ENCODE measurements around the gene AGPS.
A peak's percentile ranks its signal among the peaks of the same experiment; 100 is the strongest.
"Not testable (repeated sequence)": the region's sequence is repeated elsewhere in the genome, so short reads cannot be mapped to it uniquely, and the experiment has no call there.

AGPS gene

GRCh38 chr2:177355874-177356273 is 36.7 kb upstream of the AGPS start:
- Mint-ChIP-seq H3K27ac (ENCODE audit: low read depth) (no peak overlapping the region), H3K4me1 (no peaks in the 10 kb centered on the region), H3K27me3 (no peaks in the 10 kb centered on the region), H3K4me3 (no peak overlapping the region), H3K36me3 (ENCODE audit: insufficient read depth) (peaks cover 2% of the 10 kb centered on the region), H3K9me3 (no peaks in the 10 kb centered on the region)
- DNase-seq (ENCODE audit: low spot score in 2 of 2) (no peak), ATAC-seq (replicated peaks; ENCODE audit: extremely low read depth, poor library complexity, severe bottlenecking) (no peak)

- H3K4me1 Mint-ChIP-seq: no peaks in the 10 kb centered on the region
- ATAC-seq (replicated peaks; ENCODE audit: extremely low read depth, poor library complexity, severe bottlenecking): no peak
Measured at GRCh38 chr2:177359836-177360595, 32.6 kb upstream of the AGPS start.

DNA sequence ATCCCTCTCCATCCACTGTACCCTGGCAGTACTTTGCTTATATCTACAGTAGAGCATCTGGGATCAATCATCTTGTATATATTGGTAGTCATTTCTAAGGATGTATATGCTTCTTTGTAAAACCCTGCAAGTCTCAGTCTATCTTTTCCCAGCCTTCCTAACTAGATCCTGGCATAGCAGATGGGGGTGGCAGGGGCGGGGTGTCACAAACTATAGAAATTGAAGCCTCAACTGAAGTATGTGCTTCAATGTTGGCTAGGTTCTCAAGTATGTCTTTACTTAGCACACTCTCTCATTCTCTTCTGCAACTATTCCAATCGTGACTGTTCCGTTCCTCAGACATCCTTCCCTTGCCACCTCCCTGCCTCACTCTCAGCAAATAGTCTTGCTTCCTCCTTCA is 30.1 kb upstream of the AGPS start:
- no peak overlapping the region for H3K27ac Mint-ChIP-seq (ENCODE audit: low read depth)
- H3K4me3 Mint-ChIP-seq: no peak overlapping the region
- no peaks in the 10 kb centered on the region for H3K9me3 Mint-ChIP-seq
- no peaks in the 10 kb centered on the region for H3K4me1 Mint-ChIP-seq
- DNase-seq (ENCODE audit: low spot score in 2 of 2) (no peak), ATAC-seq (replicated peaks; ENCODE audit: extremely low read depth, poor library complexity, severe bottlenecking) (no peak)
- no peaks in the 10 kb centered on the region for H3K27me3 Mint-ChIP-seq
- peaks cover 2% of the 10 kb centered on the region for H3K36me3 Mint-ChIP-seq (ENCODE audit: insufficient read depth)

More at GRCh38 chr2:177359836-177360595, 32.6 kb upstream of the AGPS start:
- Mint-ChIP-seq H3K9me3 (no peaks in the 10 kb centered on the region), H3K27me3 (no peaks in the 10 kb centered on the region), H3K36me3 (ENCODE audit: insufficient read depth) (peaks cover 2% of the 10 kb centered on the region), H3K4me3 (no peak overlapping the region), H3K27ac (ENCODE audit: low read depth) (no peak overlapping the region)
- DNase-seq (ENCODE audit: low spot score in 2 of 2): no peak

DNA sequence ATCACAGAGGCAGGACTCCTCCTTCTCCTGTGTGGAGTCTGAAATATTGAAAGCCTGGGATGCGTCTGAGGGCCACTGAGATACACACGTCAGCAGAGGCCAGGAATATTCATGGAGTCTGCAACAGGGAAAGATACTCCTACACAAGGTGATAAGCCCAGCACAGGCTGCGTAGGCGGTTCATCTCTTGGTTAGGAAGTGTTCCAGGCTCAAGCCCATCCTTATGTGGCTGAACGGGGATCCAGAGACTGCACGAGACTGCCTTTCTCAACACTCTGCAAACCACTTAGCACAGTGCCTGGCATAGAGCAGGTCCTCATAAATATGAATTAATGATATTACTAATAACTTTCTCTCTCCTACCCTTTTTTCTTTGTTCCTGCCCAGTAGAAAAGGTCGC is 29.2 kb upstream of the AGPS start:
- Mint-ChIP-seq H3K4me1 (no peaks in the 10 kb centered on the region), H3K27me3 (no peaks in the 10 kb centered on the region), H3K27ac (ENCODE audit: low read depth) (no peak overlapping the region), H3K36me3 (ENCODE audit: insufficient read depth) (peaks cover 2% of the 10 kb centered on the region), H3K9me3 (no peaks in the 10 kb centered on the region), H3K4me3 (no peak overlapping the region)
- ATAC-seq (replicated peaks; ENCODE audit: extremely low read depth, poor library complexity, severe bottlenecking): no peak
- no peak for DNase-seq (ENCODE audit: low spot score in 2 of 2)

DNA sequence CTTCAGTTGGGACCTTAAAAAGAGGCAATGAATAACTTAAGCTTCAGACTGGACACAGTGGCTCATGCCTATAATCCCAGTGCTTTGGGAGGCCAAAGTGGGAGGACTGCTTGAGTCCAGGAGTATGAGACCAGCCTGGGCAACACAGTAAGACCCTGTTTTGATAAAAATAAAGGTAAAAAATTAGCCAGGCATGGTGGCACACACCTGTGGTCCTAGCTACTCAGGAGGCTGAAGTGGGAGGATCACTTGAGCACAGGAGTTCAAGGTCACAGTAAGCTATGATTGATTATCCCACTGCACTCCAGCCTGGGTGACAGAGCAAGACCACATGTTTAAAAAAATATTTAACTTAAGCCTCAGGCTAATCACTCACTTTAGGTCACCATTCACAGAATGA is 26.8 kb upstream of the AGPS start:
- H3K27ac Mint-ChIP-seq (ENCODE audit: low read depth); ATAC-seq (replicated peaks; ENCODE audit: extremely low read depth, poor library complexity, severe bottlenecking); H3K4me1 Mint-ChIP-seq; H3K9me3 Mint-ChIP-seq; H3K36me3 Mint-ChIP-seq (ENCODE audit: insufficient read depth); H3K4me3 Mint-ChIP-seq; H3K27me3 Mint-ChIP-seq; DNase-seq (ENCODE audit: low spot score in 2 of 2): not testable (repeated sequence)

- not testable (repeated sequence) for H3K27ac Mint-ChIP-seq (ENCODE audit: low read depth); DNase-seq (ENCODE audit: low spot score in 2 of 2); H3K27me3 Mint-ChIP-seq; H3K4me3 Mint-ChIP-seq; H3K4me1 Mint-ChIP-seq; ATAC-seq (replicated peaks; ENCODE audit: extremely low read depth, poor library complexity, severe bottlenecking); H3K36me3 Mint-ChIP-seq (ENCODE audit: insufficient read depth)
- H3K9me3 Mint-ChIP-seq: peaks cover 21% of the 10 kb centered on the region
Measured at GRCh38 chr2:177368023-177368422, 24.6 kb upstream of the AGPS start.

DNA sequence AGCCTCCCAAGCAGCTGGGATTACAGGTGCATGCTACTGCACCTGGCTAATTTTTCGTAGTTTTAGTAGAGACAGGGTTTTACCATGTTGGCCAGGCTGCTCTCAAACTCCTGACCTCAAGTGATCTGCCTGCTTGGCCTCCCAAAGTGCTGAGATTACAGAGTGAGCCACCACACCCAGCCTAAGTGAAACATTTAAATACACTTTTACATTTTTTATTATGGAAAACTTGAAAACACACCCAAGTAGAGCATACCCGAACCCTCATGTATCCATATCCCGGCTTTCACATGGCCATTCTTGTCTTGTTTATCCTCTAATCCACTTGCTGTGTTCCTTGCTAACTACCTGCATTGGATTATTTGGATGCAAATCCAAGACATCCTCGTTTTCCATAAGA is 13.2 kb upstream of the AGPS start:
- Mint-ChIP-seq H3K4me1 (peaks cover 3% of the 10 kb centered on the region), H3K27me3 (no peaks in the 10 kb centered on the region), H3K4me3 (no peak overlapping the region), H3K27ac (ENCODE audit: low read depth) (no peak overlapping the region), H3K9me3 (no peaks in the 10 kb centered on the region), H3K36me3 (ENCODE audit: insufficient read depth) (no peaks in the 10 kb centered on the region)
- DNase-seq (ENCODE audit: low spot score in 2 of 2) (no peak), ATAC-seq (replicated peaks; ENCODE audit: extremely low read depth, poor library complexity, severe bottlenecking) (no peak)

DNA sequence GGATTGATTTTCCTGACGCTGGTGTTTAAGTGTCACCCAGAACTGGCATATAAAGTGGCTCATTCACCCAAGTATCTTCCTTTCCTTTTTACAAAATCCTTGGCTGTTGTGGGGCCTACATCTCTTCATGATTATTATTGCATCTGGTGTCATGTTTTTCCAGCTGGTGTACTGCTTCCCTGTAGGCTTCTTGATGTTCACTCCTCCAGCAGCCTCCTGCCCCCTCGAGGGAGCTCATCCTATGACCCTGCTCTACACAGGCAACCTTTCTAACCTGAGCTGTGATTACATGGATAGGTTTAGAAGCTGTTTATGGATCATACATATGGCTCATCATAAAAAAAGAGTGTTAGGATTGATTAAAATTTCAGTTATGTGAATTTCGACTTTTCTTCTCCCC is 12.4 kb upstream of the AGPS start:
- no peak for ATAC-seq (replicated peaks; ENCODE audit: extremely low read depth, poor library complexity, severe bottlenecking)
- Mint-ChIP-seq H3K27me3 (no peaks in the 10 kb centered on the region), H3K36me3 (ENCODE audit: insufficient read depth) (no peaks in the 10 kb centered on the region), H3K4me3 (no peak overlapping the region), H3K9me3 (no peaks in the 10 kb centered on the region), H3K4me1 (peaks cover 5% of the 10 kb centered on the region), H3K27ac (ENCODE audit: low read depth) (no peak overlapping the region)
- DNase-seq (ENCODE audit: low spot score in 2 of 2): no peak

- ATAC-seq (replicated peaks; ENCODE audit: extremely low read depth, poor library complexity, severe bottlenecking): no peak
- no peaks in the 10 kb centered on the region for H3K9me3 Mint-ChIP-seq
Measured at GRCh38 chr2:177383935-177384334, 8.6 kb upstream of the AGPS start.

GRCh38 chr2:177385151-177385550 is 7.4 kb upstream of the AGPS start:
- H3K4me1 Mint-ChIP-seq: peaks cover 10% of the 10 kb centered on the region
- no peak for ATAC-seq (replicated peaks; ENCODE audit: extremely low read depth, poor library complexity, severe bottlenecking)
- H3K27ac Mint-ChIP-seq (ENCODE audit: low read depth): no peak overlapping the region

More at GRCh38 chr2:177383935-177384334, 8.6 kb upstream of the AGPS start:
- Mint-ChIP-seq H3K36me3 (ENCODE audit: insufficient read depth) (no peaks in the 10 kb centered on the region), H3K4me1 (peaks cover 10% of the 10 kb centered on the region), H3K27ac (ENCODE audit: low read depth) (no peak overlapping the region), H3K4me3 (no peak overlapping the region), H3K27me3 (no peaks in the 10 kb centered on the region)
- no peak for DNase-seq (ENCODE audit: low spot score in 2 of 2)

GRCh38 chr2:177391822-177392372 is 676 bp upstream of the AGPS start:
- Mint-ChIP-seq H3K4me1 (peaks cover 50% of the 10 kb centered on the region), H3K4me3 (peak overlapping the region; percentile 88), H3K27ac (ENCODE audit: low read depth) (peak overlapping the region; percentile 88), H3K36me3 (ENCODE audit: insufficient read depth) (peaks cover 2% of the 10 kb centered on the region), H3K27me3 (no peaks in the 10 kb centered on the region), H3K9me3 (no peaks in the 10 kb centered on the region)
- no peak for DNase-seq (ENCODE audit: low spot score in 2 of 2)
- no peak for ATAC-seq (replicated peaks; ENCODE audit: extremely low read depth, poor library complexity, severe bottlenecking)

More at GRCh38 chr2:177385151-177385550, 7.4 kb upstream of the AGPS start:
- Mint-ChIP-seq H3K36me3 (ENCODE audit: insufficient read depth) (no peaks in the 10 kb centered on the region), H3K4me3 (no peak overlapping the region), H3K9me3 (no peaks in the 10 kb centered on the region), H3K27me3 (no peaks in the 10 kb centered on the region)
- no peak for DNase-seq (ENCODE audit: low spot score in 2 of 2)

- DNase-seq (ENCODE audit: low spot score in 2 of 2) (no peak), ATAC-seq (replicated peaks; ENCODE audit: extremely low read depth, poor library complexity, severe bottlenecking) (peak; percentile 50)
- H3K27me3 Mint-ChIP-seq: no peaks in the 10 kb centered on the region
- H3K27ac Mint-ChIP-seq (ENCODE audit: low read depth): peak overlapping the region; percentile 88
- peaks cover 2% of the 10 kb centered on the region for H3K36me3 Mint-ChIP-seq (ENCODE audit: insufficient read depth)
- peaks cover 56% of the 10 kb centered on the region for H3K4me1 Mint-ChIP-seq
- no peaks in the 10 kb centered on the region for H3K9me3 Mint-ChIP-seq
- peak overlapping the region; percentile 88 for H3K4me3 Mint-ChIP-seq
Measured at GRCh38 chr2:177393203-177393755, 706 bp downstream of the AGPS start.
